SK-N-SH (cell line): ENCODE data around the gene TNS4. TPM values are rescaled to one million over a fixed set of nuclear protein-coding genes. Genes with fewer than 3 reads are reported as not detected.

Source experiments
- CTCF ChIA-PET: fragments of 300-600, 350-600 bp; formaldehyde crosslinking; extraction: SDS; loops from one replicate; lab custom pipeline; 2021; lab: Yijun Ruan, JAX
- POLR2A ChIA-PET: fragments of 350-600 bp; sonication (Branson Sonifier 250); formaldehyde crosslinking; extraction: SDS; loops from one replicate; lab custom pipeline; 2020; ENCODE audit warnings: antibody characterized with exemption, inconsistent platforms; lab: Yijun Ruan, JAX
- DNase-seq: peaks from one replicate; pipeline ENCODE4 v3.0.0; 2012
- H2AFZ ChIP-seq: fragments of 200-600 bp; sonication (generic); 2 replicates; pipeline ENCODE4 v1.8.1; 2016; ENCODE audit warnings: antibody characterized with exemption, mild to moderate bottlenecking, low read depth
- H3F3A ChIP-seq: fragments of 200-600 bp; sonication (generic); replicated peaks from 2 replicates; pipeline ENCODE3; 2016; ENCODE audit warnings: antibody characterized with exemption, mild to moderate bottlenecking; ENCODE audit not compliant: insufficient read depth
- H3K27ac ChIP-seq, 2 experiments: fragments of 200-500 bp in 1 of 2; fragments of 200-600 bp in 1 of 2; sonication (Bioruptor generic) in 1 of 2; sonication (generic), shearing (Covaris generic) in 1 of 2; 2 replicates each; pipeline versions ENCODE4 v1.5.1 to v1.6.1; 2014 to 2016; ENCODE audit warnings: low read depth in 2 of 2, inconsistent platforms in 1 of 2, low read length in 1 of 2, mild to moderate bottlenecking in 1 of 2, mixed read lengths in 1 of 2
- H3K27me3 ChIP-seq: fragments of 200-600 bp; sonication (generic), shearing (Covaris generic); 2 replicates; pipeline ENCODE4 v1.6.1; 2016; ENCODE audit warnings: mixed run types; ENCODE audit not compliant: insufficient read depth
- H3K36me3 ChIP-seq, 2 experiments: fragments of 200-500 bp in 1 of 2; fragments of 200-600 bp in 1 of 2; sonication (Bioruptor generic) in 1 of 2; sonication (generic) in 1 of 2; replicated peaks in 1 of 2; 2 replicates each; pipeline versions ENCODE3 to v1.5.1; 2014 to 2016; ENCODE audit warnings: low read length in 1 of 2, mild to moderate bottlenecking in 1 of 2; ENCODE audit not compliant: insufficient read depth in 2 of 2, control insufficient read depth in 1 of 2
- H3K4me1 ChIP-seq, 2 experiments: fragments of 200-500 bp in 1 of 2; fragments of 200-600 bp in 1 of 2; sonication (Bioruptor generic) in 1 of 2; sonication (generic), shearing (Covaris generic) in 1 of 2; 2 replicates each; pipeline versions ENCODE4 v1.5.1 to v1.6.1; 2014 to 2016; ENCODE audit warnings: low read depth in 1 of 2, low read length in 1 of 2, mixed run types in 1 of 2; ENCODE audit not compliant: insufficient read depth in 2 of 2, control insufficient read depth in 1 of 2
- H3K4me2 ChIP-seq: fragments of 200-600 bp; sonication (generic), shearing (Covaris generic); 2 replicates; pipeline ENCODE4 v1.6.1; 2017; ENCODE audit warnings: mixed run types
- H3K4me3 ChIP-seq, 2 experiments: fragments of 200-500 bp in 1 of 2; fragments of 200-600 bp in 1 of 2; sonication (Bioruptor generic) in 1 of 2; sonication (generic), shearing (Covaris generic) in 1 of 2; 2 replicates each; pipeline versions ENCODE4 v1.5.1 to v1.8.1; 2014 to 2016; ENCODE audit warnings: low read depth in 2 of 2, inconsistent platforms in 1 of 2, low read length in 1 of 2, mild to moderate bottlenecking in 1 of 2, mixed read lengths in 1 of 2, moderate library complexity in 1 of 2
- H3K79me2 ChIP-seq: fragments of 200-600 bp; sonication (generic); 2 replicates; pipeline ENCODE4 v1.8.1; 2017; ENCODE audit warnings: mild to moderate bottlenecking; ENCODE audit not compliant: insufficient read depth
- H3K9ac ChIP-seq: fragments of 200-600 bp; sonication (generic); 2 replicates; pipeline ENCODE4 v1.6.1; 2017; ENCODE audit warnings: mixed run types
- H3K9me2 ChIP-seq: fragments of 200-600 bp; sonication (generic); 2 replicates; pipeline ENCODE4 v1.6.1; 2017; ENCODE audit warnings: mixed run types
- H3K9me3 ChIP-seq: fragments of 200-600 bp; sonication (generic); 2 replicates; pipeline ENCODE4 v1.6.1; 2017; ENCODE audit warnings: mixed run types, mild to moderate bottlenecking, moderate library complexity
- H4K20me1 ChIP-seq: fragments of 200-600 bp; sonication (generic); 2 replicates; pipeline ENCODE4 v1.6.1; 2017; ENCODE audit warnings: mild to moderate bottlenecking, mixed run types; ENCODE audit not compliant: insufficient read depth
- EP300 ChIP-seq, 2 experiments: IDR thresholded peaks; 2 replicates each; pipeline versions ENCODE4 v1.4.0 to v1.6.1; 2012; ENCODE audit warnings: borderline replicate concordance in 1 of 2, low read depth in 1 of 2, low read length in 1 of 2
- EZH2phosphoT487 ChIP-seq: fragments of 200-600 bp; sonication (generic); IDR thresholded peaks from 2 replicates; pipeline ENCODE4 v1.6.1; 2017; ENCODE audit warnings: low read depth, mixed run types, mild to moderate bottlenecking, antibody characterized with exemption, moderate library complexity, borderline replicate concordance
- FOSL2 ChIP-seq: IDR thresholded peaks from 2 replicates; pipeline ENCODE4 v1.4.0; 2012; ENCODE audit warnings: low read depth, mild to moderate bottlenecking, moderate library complexity, borderline replicate concordance
- JUND ChIP-seq: IDR thresholded peaks from 2 replicates; pipeline ENCODE4 v1.4.0; 2012
- NFIC ChIP-seq: IDR thresholded peaks from 2 replicates; pipeline ENCODE4 v1.4.0; 2012; ENCODE audit warnings: borderline replicate concordance
- POLR2AphosphoS5 ChIP-seq: IDR thresholded peaks from 2 replicates; pipeline ENCODE4 v1.6.1; 2012; ENCODE audit warnings: low read depth, low read length
- RAD21 ChIP-seq: IDR thresholded peaks from 2 replicates; pipeline ENCODE4 v1.6.1; 2012; ENCODE audit warnings: mild to moderate bottlenecking, low read length
- RXRA ChIP-seq: IDR thresholded peaks from 2 replicates; pipeline ENCODE4 v1.4.0; 2012; ENCODE audit warnings: low read depth, mild to moderate bottlenecking, borderline replicate concordance
- SMC3 ChIP-seq: IDR thresholded peaks from 2 replicates; pipeline ENCODE4 v1.6.1; 2012; ENCODE audit warnings: low read depth, low read length, improper control_type of control experiment
- TCF12 ChIP-seq: IDR thresholded peaks from 2 replicates; pipeline ENCODE4 v1.4.0; 2012
- WGBS: methylation state at CpG from one replicate; pipeline ENCODE4 v1.1.6; 2017; ENCODE audit warnings: low lambda C conversion rate; 5-methylcytosine and 5-hydroxymethylcytosine counted together
- polyA plus RNA-seq, 3 experiments: library from polyadenylated mRNA; depleted of rRNA; stranded (reverse); fragments of >200 nt; gene quantifications; 2 replicates each; pipeline ENCODE4 v1.2.3, GENCODE V29; 2012
- TF ChIP-seq, protein P1 (sequence below): fragments of 150-350 bp; IDR thresholded peaks from 2 replicates; pipeline ENCODE4 v1.6.1; 2017; ENCODE audit warnings: antibody characterized with exemption, low read length, low read depth, borderline replicate concordance
- TF ChIP-seq, protein P2 (sequence below): fragments of 150-350 bp; IDR thresholded peaks from 2 replicates; pipeline ENCODE4 v1.6.1; 2016; ENCODE audit warnings: mild to moderate bottlenecking, low read depth, low read length
- TF ChIP-seq, protein P3 (sequence below): IDR thresholded peaks from 2 replicates; pipeline ENCODE4; 2012
- TF ChIP-seq, protein P4 (sequence below): IDR thresholded peaks from 2 replicates; pipeline ENCODE4 v1.4.0; 2012; ENCODE audit warnings: low read depth, borderline replicate concordance
- TF ChIP-seq, protein P5 (sequence below): IDR thresholded peaks from 2 replicates; pipeline ENCODE4 v1.4.0; 2012; ENCODE audit warnings: low read depth, borderline replicate concordance
- TF ChIP-seq, protein P6 (sequence below): IDR thresholded peaks from 2 replicates; pipeline ENCODE4 v1.6.1; 2012; ENCODE audit warnings: mild to moderate bottlenecking, low read depth, low read length, moderate library complexity

TNS4 gene
- polyA plus RNA-seq, 1 of the 3 experiments (the other 2 are of a cell fraction): not detected

DNA sequence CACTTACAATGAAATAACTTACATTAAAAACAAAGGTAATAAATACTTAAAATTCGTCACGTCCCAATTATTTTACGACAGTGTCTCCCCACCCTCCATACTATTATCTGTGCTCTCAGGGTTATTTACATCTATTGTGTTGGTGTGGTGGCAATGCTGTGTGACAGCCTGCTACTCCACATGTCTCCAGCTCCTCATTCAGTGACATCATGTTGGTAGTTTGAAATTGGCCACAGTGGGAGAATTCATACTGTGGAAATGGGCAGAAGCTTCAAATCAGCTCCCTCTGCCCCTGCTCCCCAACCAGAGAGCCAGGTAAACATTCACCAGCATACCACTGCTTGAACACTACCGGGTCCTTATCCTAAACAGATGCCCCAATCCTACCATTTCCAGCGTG lies 6.3 kb downstream of the TNS4 start:
- no peak overlapping the region for H3K27ac ChIP-seq
- H3K4me3 ChIP-seq: no peak overlapping the region
- H4K20me1 ChIP-seq: no peaks in the 10 kb centered on the region
- ChIA-PET CTCF (interaction anchor here (0.6 to 2.4 kb wide), 9 partner anchors 19 to 1153 kb away, joined by 3 to 16 read pairs (median 3); no protein-coding TSS in a partner anchor), POLR2A (no interaction called here)
- H3F3A ChIP-seq: peaks cover 6% of the 10 kb centered on the region
- TF ChIP-seq, protein P1, sequence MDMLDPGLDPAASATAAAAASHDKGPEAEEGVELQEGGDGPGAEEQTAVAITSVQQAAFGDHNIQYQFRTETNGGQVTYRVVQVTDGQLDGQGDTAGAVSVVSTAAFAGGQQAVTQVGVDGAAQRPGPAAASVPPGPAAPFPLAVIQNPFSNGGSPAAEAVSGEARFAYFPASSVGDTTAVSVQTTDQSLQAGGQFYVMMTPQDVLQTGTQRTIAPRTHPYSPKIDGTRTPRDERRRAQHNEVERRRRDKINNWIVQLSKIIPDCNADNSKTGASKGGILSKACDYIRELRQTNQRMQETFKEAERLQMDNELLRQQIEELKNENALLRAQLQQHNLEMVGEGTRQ: no peak
- TF ChIP-seq JUND: no peak
- TF ChIP-seq NFIC: no peak
- TF ChIP-seq POLR2AphosphoS5: no peak
- TF ChIP-seq, protein P2, sequence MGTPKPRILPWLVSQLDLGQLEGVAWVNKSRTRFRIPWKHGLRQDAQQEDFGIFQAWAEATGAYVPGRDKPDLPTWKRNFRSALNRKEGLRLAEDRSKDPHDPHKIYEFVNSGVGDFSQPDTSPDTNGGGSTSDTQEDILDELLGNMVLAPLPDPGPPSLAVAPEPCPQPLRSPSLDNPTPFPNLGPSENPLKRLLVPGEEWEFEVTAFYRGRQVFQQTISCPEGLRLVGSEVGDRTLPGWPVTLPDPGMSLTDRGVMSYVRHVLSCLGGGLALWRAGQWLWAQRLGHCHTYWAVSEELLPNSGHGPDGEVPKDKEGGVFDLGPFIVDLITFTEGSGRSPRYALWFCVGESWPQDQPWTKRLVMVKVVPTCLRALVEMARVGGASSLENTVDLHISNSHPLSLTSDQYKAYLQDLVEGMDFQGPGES: no peak
- TF ChIP-seq EP300 (IDR thresholded peaks at IDR 0.05; ENCODE audit: borderline replicate concordance in 1 of 2, low read depth in 1 of 2, low read length in 1 of 2): no peak
- no peak for TF ChIP-seq SMC3
- TF ChIP-seq, protein P3, sequence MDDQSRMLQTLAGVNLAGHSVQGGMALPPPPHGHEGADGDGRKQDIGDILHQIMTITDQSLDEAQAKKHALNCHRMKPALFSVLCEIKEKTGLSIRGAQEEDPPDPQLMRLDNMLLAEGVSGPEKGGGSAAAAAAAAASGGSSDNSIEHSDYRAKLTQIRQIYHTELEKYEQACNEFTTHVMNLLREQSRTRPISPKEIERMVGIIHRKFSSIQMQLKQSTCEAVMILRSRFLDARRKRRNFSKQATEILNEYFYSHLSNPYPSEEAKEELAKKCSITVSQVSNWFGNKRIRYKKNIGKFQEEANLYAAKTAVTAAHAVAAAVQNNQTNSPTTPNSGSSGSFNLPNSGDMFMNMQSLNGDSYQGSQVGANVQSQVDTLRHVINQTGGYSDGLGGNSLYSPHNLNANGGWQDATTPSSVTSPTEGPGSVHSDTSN: no peak
- TF ChIP-seq, protein P4, sequence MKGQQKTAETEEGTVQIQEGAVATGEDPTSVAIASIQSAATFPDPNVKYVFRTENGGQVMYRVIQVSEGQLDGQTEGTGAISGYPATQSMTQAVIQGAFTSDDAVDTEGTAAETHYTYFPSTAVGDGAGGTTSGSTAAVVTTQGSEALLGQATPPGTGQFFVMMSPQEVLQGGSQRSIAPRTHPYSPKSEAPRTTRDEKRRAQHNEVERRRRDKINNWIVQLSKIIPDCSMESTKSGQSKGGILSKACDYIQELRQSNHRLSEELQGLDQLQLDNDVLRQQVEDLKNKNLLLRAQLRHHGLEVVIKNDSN: no peak
- no peak overlapping the region for H3K4me2 ChIP-seq
- no peaks in the 10 kb centered on the region for H3K9me3 ChIP-seq
- H3K36me3 ChIP-seq: no peaks in the 10 kb centered on the region
- peaks cover 13 to 30% of the 10 kb centered on the region in 2 experiments; a peak in 3 of 4 replicates for H3K4me1 ChIP-seq
- H2AFZ ChIP-seq: no peak overlapping the region
- H3K27me3 ChIP-seq: no peaks in the 10 kb centered on the region
- no peaks in the 10 kb centered on the region for H3K79me2 ChIP-seq
- WGBS: 71% methylated on average over 5 of the region's 5 CpGs
- H3K9ac ChIP-seq: no peak overlapping the region
- H3K9me2 ChIP-seq: no peaks in the 10 kb centered on the region
- no peak for DNase-seq

DNA sequence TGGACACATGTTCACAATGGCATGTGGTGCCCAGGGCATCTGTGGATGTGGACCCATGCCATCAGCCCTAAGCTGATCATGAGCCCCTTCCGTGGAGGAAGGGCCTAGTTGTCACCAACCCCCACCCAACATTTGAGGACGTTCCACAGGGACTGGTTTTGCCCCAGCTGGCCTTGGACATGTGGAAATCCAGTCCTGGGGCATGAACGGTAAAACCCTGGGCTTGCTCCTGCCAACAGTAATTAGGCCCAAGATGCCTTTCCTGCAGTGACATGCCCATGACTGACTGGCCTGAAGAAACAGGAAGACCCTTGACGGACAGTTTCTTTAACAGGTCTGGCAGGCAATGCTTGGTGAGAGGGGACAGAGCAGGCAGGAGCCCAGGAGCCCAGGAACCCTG lies 7.7 kb downstream of the TNS4 start:
- 64% methylated on average over 4 of the region's 4 CpGs for WGBS
- Histone ChIP-seq H3F3A (peaks cover 6% of the 10 kb centered on the region), H3K27me3 (no peaks in the 10 kb centered on the region), H3K9me3 (no peaks in the 10 kb centered on the region), H3K4me3 (no peak overlapping the region), H3K36me3 (no peaks in the 10 kb centered on the region), H3K79me2 (no peaks in the 10 kb centered on the region), H3K9ac (no peak overlapping the region), H3K4me1 (peaks cover 11 to 24% of the 10 kb centered on the region in 2 experiments; a peak in 3 of 4 replicates), H4K20me1 (no peaks in the 10 kb centered on the region), H3K27ac (no peak overlapping the region; a peak in 1 of 4 replicates), H3K4me2 (no peak overlapping the region), H2AFZ (no peak overlapping the region), H3K9me2 (no peaks in the 10 kb centered on the region)
- peak; percentile 44 for DNase-seq
- CTCF ChIA-PET: interaction anchor here (0.6 to 2.2 kb wide), 5 partner anchors 14 to 67 kb away, joined by 3 to 16 read pairs (median 3); no protein-coding TSS in a partner anchor
- POLR2A ChIA-PET: no interaction called here
- TF ChIP-seq TCF12: no peak
- TF ChIP-seq, protein P5, sequence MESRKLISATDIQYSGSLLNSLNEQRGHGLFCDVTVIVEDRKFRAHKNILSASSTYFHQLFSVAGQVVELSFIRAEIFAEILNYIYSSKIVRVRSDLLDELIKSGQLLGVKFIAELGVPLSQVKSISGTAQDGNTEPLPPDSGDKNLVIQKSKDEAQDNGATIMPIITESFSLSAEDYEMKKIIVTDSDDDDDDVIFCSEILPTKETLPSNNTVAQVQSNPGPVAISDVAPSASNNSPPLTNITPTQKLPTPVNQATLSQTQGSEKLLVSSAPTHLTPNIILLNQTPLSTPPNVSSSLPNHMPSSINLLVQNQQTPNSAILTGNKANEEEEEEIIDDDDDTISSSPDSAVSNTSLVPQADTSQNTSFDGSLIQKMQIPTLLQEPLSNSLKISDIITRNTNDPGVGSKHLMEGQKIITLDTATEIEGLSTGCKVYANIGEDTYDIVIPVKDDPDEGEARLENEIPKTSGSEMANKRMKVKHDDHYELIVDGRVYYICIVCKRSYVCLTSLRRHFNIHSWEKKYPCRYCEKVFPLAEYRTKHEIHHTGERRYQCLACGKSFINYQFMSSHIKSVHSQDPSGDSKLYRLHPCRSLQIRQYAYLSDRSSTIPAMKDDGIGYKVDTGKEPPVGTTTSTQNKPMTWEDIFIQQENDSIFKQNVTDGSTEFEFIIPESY: no peak
- no peak for TF ChIP-seq RAD21
- TF ChIP-seq, protein P1: no peak
- no peak for TF ChIP-seq RXRA
- TF ChIP-seq EZH2phosphoT487: no peak
- TF ChIP-seq FOSL2: no peak
- TF ChIP-seq EP300 (IDR thresholded peaks at IDR 0.05; ENCODE audit: borderline replicate concordance in 1 of 2, low read depth in 1 of 2, low read length in 1 of 2): no peak
- TF ChIP-seq, protein P6, sequence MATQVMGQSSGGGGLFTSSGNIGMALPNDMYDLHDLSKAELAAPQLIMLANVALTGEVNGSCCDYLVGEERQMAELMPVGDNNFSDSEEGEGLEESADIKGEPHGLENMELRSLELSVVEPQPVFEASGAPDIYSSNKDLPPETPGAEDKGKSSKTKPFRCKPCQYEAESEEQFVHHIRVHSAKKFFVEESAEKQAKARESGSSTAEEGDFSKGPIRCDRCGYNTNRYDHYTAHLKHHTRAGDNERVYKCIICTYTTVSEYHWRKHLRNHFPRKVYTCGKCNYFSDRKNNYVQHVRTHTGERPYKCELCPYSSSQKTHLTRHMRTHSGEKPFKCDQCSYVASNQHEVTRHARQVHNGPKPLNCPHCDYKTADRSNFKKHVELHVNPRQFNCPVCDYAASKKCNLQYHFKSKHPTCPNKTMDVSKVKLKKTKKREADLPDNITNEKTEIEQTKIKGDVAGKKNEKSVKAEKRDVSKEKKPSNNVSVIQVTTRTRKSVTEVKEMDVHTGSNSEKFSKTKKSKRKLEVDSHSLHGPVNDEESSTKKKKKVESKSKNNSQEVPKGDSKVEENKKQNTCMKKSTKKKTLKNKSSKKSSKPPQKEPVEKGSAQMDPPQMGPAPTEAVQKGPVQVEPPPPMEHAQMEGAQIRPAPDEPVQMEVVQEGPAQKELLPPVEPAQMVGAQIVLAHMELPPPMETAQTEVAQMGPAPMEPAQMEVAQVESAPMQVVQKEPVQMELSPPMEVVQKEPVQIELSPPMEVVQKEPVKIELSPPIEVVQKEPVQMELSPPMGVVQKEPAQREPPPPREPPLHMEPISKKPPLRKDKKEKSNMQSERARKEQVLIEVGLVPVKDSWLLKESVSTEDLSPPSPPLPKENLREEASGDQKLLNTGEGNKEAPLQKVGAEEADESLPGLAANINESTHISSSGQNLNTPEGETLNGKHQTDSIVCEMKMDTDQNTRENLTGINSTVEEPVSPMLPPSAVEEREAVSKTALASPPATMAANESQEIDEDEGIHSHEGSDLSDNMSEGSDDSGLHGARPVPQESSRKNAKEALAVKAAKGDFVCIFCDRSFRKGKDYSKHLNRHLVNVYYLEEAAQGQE: no peak
